ENCODE measurements around the gene IDUA. TPM values are rescaled to one million over a fixed set of nuclear protein-coding genes. Genes with fewer than 3 reads are reported as not detected.

The IDUA gene
- total and polyA plus RNA-seq, 2 of the 4 experiments (the other 2 are of a cell fraction) = 0.72 to 12.5 TPM

GRCh38 chr4:991451-992296 lies 4.8 kb downstream of the IDUA start:
- Histone ChIP-seq H3K18ac (ENCODE audit: low read depth, low read length) (no peak overlapping the region), H3K27ac (ENCODE audit: insufficient read depth, low read length) (no peak overlapping the region), H2AK9ac (replicated peaks; ENCODE audit: low read depth, low read length, poor library complexity) (no peak overlapping the region), H2AFZ (replicated peaks; ENCODE audit: low read length, poor library complexity) (no peak overlapping the region), H3K56ac (ENCODE audit: extremely low read depth, insufficient read depth, low read length) (no peak overlapping the region), H4K5ac (ENCODE audit: low read depth, low read length) (no peak overlapping the region), H4K91ac (ENCODE audit: insufficient read depth, low read depth, low read length) (no peak overlapping the region), H2BK20ac (ENCODE audit: low read depth, low read length) (no peak overlapping the region), H2BK15ac (ENCODE audit: low read depth, low read length) (no peak overlapping the region), H3K36me3 (ENCODE audit: control insufficient read depth, insufficient read depth, low read length) (peaks cover 9% of the 10 kb centered on the region; the same call in 1 of the 2 replicates), H3K9ac (ENCODE audit: low read depth, low read length) (no peak overlapping the region), H2AK5ac (ENCODE audit: low read depth, low read length) (no peak overlapping the region), H2BK5ac (ENCODE audit: low read depth, low read length, poor library complexity, severe bottlenecking) (no peak overlapping the region), H2BK120ac (ENCODE audit: low read depth, low read length) (no peak overlapping the region), H3K4me2 (ENCODE audit: low read depth, low read length) (no peak overlapping the region), H3K27me3 (ENCODE audit: control insufficient read depth, insufficient read depth, low read length) (peaks cover 4% of the 10 kb centered on the region), H3K23ac (ENCODE audit: low read depth, low read length) (no peak overlapping the region), H3K4me3 (ENCODE audit: insufficient read depth, low read depth, low read length) (no peak overlapping the region), H3K4me1 (ENCODE audit: control insufficient read depth, insufficient read depth, low read length) (peaks cover 5% of the 10 kb centered on the region; the same call in 1 of the 2 replicates), H3K9me3 (ENCODE audit: control insufficient read depth, insufficient read depth, low read length) (no peaks in the 10 kb centered on the region), H3K14ac (replicated peaks; ENCODE audit: low read depth, low read length) (no peak overlapping the region), H3K79me1 (ENCODE audit: low read depth in 1 of 2, low read length in 2 of 2) (peaks cover 0 to 18% of the 10 kb centered on the region in 2 experiments; a peak in 1 of 4 replicates), H4K20me1 (ENCODE audit: insufficient read depth, low read length) (peaks cover 2% of the 10 kb centered on the region), H3K4ac (ENCODE audit: low read depth, low read length) (no peak overlapping the region), H3K9me1 (ENCODE audit: insufficient read depth, low read length) (no peaks in the 10 kb centered on the region), H4K8ac (ENCODE audit: low read depth in 2 of 2, low read length in 2 of 2) (no peak overlapping the region)
- no TSS peak for BruUV-seq (replicated peaks)
- ChIA-PET POLR2A (ENCODE audit: unreplicated experiment) (no interaction called here), CTCF (no interaction called here)
- DNase-seq = no peak
- intact Hi-C loops (cut with micrococcal nuclease) = no loop called here
- WGBS, 2 experiments (ENCODE audit: extremely low coverage in 2 of 2, insufficient read length in 1 of 2) = 91% methylated on average over 39 of the region's 50 CpGs; no CpG with 5 or more reads in 1 of the 2 experiments
- in situ Hi-C loops (cut with MboI; ENCODE audit: low sequenced_read_pairs) = no loop called here
- no peak for ATAC-seq (ENCODE audit: low read depth)
- dilution Hi-C loops (cut with HindIII; ENCODE audit: low sequenced_read_pairs, unreplicated experiment) = no loop called here
- no peak for TF ChIP-seq CTCF (conservative IDR thresholded peaks at IDR 0.05; ENCODE audit: low read depth, low read length)
- no peak for TF ChIP-seq SMC3 (IDR thresholded peaks at IDR 0.05; ENCODE audit: low read depth, low read length)
- TF ChIP-seq MAZ (IDR thresholded peaks at IDR 0.05; ENCODE audit: borderline replicate concordance, low read depth, low read length) = no peak
- TF ChIP-seq CHD1 (IDR thresholded peaks at IDR 0.05; ENCODE audit: low read depth, low read length) = no peak
- TF ChIP-seq MAFK (IDR thresholded peaks at IDR 0.05; ENCODE audit: low read depth, low read length) = no peak
- TF ChIP-seq NFE2L2 (IDR thresholded peaks at IDR 0.05; ENCODE audit: low read depth, low read length) = no peak
- TF ChIP-seq RAD21 (IDR thresholded peaks at IDR 0.05; ENCODE audit: low read length) = no peak
